NCI-H2081 treated with DMSO at 0.1 percent for 48 hours (cell line): ENCODE results near the gene COPB2.
"Not testable (repeated sequence)": the region's sequence is repeated elsewhere in the genome, so short reads cannot be mapped to it uniquely, and the experiment has no call there.

Source experiments
- DNase-seq: peaks from one replicate; lab custom pipeline; 2025; lab: John Stamatoyannopoulos, UW

The COPB2 gene

DNA sequence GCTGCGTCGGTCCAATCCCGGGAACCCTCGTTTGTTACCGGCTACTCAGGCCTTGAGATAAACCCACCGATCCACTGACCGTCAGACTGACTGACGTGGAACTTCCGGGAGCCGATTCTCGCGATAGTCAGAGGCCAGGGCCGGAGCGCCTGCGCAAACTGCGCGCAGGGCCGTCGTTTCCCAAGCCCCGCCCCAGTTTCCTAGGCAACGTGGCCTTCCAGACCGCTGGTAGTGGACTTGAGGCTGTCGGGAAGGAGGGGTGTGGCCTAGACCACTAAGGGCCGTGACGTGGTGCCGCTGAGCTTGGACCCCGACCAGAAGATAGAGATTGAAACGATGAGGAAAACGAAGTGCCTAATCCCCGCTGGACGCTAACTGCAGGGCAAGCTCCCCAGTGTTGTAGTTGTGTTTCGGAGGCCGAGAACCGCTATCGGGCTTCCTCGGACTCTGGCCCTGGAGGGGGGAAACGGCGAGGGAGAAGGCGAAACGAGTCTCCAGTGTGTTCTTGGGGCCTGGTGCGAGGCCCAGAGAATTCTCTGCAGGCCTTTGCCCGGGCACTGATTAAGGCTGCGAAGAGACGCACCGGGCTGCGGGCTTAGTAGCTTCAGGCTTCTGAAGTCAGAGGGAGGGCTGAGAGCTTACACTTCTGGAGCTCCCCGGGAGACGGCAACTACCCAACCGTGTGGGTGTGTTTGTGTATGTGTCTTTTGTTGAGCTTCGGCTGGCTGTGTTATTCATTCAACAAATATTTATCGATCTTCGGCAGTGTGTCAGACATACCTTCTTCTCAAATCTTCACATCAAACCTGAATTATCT is at the start of gene COPB2:
TSS of gene COPB2 (minus strand) at position 96 of the 817 bp plus-strand sequence. CDS start 97 bp downstream, outside the sequence.
- DNase-seq = peak; percentile 99

DNA sequence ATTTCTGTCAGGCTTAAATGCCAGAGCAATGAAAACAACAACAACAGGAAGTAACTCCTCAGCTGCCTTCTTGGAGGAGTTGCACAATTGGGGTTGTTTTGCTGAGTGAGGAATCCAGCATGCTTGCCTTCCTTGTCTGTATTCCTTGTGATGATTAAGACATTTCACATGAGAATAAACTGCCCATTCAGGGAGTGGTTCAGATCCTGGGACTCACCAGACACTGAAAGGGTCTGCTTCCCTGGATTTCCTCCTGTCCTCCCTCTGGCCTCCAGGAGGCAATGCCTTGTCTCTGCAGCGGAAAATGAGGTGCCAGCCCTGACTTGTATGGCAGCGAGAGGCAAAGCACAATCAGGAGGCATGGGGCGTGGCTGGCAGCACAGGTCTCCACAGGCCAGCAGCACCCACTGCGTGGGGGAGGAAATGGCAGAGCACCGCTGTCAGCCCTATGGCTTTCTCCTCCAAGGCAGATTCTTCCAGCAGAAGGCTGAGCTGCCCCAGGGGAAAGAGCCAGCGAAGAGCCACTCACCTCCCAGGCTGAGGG is 45.4 kb upstream of the COPB2 start:
- DNase-seq = no peak

DNA sequence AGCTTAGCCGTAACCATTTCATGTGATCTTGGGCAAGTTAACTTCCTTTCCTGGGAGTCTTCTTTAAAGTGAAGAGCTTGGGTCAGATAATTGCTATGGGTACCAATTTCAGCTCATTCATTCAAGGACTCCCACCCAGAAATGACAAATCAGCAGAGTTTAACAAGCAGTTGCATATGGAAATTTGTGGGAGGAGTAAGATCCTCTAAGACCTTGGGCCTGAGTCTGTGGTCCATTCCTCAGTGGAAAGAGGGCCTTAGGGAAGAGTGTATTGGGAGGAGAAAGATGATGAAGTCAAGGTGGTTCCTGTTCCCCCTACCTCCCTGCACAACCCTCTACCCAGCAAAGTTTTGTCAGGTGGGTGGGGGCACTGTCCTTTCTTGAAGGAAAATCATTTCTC is 44.8 kb upstream of the COPB2 start:
- no peak for DNase-seq

DNA sequence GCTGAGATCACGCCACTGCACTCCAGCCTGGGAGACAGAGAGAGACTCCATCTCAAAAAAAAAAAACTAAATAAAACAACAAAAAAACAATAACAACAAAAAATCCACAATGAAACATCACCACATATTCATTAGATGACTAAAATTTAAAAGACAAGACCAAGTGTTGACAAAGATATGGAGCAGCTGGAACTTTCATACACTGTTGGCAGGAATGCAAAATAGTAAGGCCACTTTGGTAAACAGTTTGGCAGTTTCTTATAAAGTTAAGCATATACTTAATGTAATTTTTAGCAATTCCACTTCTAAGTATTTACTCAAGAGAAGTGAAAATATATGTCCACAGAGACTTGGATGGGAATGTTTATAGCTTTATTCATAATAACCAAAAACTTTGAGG is 43.6 kb upstream of the COPB2 start:
- no peak for DNase-seq

DNA sequence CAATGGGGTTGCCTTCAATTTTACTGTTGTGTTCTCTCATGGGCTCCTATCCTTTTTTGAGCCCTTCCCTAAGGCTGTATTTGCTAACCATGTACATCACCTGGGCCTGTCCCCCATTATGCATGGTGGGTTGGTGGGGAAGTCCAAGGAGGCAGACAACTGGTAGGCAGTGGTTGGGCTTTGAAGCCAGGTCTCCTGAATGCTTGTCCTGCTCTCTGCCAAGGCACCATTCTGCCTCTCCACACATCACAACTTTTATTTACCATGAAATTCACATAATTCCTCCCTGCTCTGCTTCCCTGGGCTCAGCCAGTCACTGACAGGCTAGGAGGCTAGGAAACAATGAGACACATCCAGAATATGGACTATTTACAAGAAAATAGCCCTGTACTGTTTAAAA is 41.0 kb upstream of the COPB2 start:
- no peak for DNase-seq

DNA sequence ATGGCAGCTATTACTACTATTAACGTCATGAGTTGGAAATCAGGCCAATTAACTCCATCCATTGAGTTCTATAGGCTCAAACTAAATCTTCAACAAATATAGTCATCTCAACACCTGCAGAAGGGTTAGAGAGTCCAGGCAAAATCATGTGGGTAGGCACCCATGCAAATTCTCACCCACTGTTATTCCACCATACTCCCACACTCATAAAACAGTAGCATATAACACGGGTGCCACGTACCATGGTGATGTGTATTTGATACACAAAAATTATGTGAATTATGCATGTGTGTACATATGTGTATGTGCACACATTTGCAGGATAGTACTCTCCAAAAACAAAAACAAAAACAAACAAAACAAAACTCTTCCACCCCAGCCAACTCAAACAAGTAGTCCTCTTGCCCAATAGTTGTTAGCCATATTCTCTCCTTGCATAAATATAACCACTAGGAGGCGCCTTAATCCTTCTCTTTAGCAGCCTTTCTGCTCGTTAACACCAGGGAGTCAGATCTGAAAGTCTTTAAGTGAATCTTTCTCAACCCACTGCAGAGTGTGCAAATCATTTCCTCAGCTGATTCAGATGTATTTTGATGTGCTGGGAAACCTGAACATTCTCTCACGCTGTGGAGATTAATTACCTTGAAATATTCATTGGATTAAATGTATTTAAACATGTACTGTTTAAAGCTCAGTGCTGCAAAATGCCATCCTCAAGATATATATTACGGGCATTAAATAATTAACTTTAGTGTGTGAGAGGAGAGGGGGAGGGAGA is 38.0 kb upstream of the COPB2 start:
- DNase-seq = peak; percentile 86

DNA sequence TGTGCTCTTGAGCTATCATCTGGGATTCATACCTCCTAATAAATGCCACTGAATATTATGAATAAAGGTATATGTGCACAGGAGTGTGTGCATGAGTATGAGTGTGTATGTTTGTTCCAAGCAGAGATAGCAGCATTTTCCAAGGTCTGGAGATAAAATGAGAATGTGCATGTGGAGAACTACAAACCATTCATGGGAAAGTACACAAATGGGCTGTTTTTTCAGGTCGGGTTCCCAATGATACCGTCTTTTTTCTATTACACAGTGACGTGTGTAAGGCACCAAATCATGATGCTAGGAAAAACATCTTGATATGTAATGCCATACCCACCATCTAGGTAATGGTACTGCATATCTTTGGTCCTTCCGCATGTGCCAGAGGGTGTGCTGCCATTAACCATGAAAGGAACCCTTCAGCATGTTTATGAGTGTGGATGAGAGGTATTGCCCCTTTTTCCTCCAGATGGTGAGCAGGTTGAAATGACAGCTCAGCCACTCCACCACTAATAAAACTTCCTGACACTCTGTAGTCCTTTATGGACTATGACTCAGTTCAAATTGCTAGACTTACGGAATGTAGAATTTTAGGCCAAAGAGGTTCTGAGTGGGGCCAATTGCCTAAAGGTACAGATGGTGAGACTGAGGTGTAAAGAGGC is 36.4 kb upstream of the COPB2 start:
- DNase-seq = no peak

DNA sequence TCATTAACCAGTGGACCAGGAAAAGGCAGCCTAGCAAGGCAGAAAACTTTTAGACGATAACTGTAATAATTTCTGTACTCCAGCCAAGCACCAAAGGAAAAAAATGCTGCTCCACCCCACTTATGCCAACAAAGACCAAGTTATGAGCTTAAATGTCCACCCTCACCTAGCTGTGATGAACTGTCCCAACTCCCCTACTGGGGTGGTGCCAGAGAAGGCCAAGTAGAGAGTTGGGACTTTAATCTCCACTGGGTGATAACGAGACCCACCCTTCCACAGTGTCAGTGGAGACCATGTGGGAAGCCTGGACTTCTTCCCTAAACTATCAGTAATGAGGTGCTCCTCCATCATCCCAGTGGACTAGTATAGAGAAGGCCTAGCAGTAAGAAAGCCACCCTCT is 33.8 kb upstream of the COPB2 start:
- no peak for DNase-seq

DNA sequence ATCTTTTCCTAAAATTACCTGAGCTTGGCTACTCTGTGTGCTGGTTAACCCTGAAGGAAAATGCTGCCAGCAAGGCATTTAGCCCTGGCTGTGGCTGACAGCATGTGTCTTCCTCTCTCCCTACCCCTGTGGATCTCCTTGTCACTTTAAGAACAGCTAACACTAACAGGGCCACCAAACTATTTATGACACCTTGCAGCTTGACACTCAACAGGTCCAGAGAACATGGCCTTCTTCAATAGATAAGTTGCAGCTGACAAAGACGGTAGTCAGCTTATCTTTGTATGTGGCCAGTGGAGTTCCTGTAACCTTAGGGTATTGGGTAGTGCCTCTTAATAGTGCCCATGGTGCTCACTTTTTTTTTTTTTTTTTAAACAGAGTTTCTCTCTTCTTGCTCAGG is 32.0 kb upstream of the COPB2 start:
- DNase-seq = no peak

DNA sequence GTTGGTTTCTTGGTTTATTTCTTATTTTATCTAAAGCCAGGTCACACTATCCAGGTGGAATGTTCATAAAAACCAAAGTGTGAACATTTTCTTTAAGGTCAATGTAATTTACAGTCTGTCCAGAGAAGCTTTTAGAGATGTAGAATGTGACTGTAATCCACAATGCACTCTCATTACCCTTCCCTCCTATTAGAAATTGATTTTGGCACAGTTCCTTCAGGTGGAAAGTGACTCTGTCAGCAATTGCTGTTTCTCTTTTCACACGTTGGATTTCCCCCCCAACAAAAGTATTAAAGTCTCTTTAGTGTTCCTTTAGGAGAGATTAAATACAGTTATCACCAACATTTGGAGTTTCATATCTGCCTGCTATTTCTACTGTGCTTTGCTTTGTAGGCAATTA is 31.6 kb upstream of the COPB2 start:
- DNase-seq = no peak

DNA sequence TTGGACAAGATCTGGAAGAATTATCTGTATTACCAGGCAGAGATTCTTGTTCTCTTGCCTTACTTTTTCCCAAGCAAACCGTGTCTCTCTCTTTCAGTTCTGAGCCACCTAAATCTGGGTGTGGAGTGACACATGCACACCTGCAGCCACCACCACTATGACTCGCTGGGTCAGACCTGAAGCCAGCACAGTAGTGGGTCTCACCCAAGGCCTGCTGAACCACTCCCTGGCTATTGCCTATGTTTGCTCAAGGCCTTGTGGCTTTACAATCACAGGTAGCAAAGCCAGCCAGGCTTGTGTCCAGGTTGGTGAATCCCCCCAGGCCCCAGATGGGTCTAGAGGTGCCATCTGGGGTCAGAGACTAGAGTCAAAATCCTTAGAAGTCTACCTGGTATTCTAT is 28.7 kb upstream of the COPB2 start:
- no peak for DNase-seq

DNA sequence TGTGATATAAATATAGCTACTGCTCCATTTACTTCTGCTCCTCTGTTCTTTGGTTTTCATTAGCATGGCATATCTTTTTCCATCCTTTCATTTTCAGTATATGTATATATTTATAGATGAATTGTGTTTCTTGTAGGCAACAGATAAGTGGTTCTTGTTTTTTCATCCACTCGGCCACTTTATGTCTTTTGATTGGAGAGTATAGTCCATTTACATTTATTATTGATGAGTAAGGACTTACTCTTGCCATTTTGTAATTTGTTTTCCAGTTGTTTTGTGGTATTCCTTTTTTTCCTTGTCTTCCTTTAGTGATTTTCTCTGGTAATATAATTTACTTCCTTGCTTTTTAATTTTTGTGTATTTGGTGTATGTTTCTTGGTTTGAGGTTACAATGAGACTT is 26.8 kb upstream of the COPB2 start:
- DNase-seq = no peak

DNA sequence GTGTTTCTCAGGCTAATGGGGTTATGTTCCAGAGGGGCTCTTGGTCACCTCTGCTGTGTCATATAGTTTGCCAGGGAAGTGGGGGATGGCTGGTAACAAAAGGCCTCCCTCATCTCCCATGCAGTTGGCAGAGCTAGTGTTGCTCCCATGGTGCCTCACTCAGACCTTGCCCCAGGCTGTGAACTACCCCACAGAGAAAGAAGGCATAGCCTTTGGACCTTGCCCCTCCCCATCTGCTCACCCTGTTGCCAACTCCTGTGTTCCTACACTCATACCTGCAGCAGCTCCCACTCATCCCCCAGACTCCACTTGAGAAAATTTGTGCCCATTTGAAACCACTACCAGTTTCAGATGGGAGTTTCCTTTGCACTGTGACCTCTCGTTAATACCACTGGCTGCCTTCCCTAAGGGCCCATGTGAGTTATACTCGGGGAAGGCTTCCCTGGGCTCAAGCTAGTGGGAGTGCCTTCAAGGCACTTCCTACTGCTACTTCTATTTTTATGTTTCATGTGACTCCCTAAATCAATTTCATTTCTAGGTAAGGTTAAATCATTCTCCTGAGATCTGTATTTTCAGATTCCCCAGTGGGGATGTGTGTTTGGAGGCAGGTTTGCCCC is 25.3 kb upstream of the COPB2 start:
- no peak for DNase-seq

DNA sequence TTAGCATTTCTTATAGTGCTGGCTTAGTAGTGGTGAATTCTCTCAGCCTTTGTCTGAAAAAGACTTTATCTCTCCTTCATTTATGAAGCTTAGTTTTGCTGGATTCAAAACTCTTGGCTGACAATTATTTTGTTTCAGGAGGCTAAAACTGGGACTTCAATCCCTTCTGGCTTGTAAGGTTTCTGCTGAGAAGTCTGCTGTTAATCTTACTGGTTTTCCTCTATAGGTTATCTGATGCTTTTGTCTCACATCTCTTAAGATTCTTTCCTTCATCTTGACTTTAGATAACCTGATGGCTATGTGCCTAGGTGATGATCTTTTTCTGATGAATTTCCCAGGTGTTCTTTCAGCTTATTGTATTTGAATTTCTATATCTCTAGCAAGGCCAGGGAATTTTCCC is 23.4 kb upstream of the COPB2 start:
- DNase-seq = not testable (repeated sequence)

DNA sequence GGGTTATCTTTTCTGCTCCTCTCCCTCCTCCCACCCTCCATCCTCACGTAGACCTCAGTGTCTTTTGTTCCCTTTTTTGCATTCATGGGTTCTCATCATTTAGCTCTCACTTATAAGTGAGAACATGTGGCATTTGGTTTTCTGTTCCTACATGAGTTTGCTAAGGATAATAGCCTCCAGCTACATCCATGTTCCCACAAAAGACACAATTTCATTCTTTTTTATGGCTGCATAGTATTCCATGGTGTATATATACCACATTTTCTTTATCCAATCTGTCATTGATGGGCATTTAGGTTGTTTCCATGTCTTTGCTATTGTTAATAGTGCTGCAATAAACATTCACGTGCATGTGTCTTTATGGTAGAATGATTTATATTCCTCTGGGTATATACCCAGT is 11.7 kb upstream of the COPB2 start:
- not testable (repeated sequence) for DNase-seq

DNA sequence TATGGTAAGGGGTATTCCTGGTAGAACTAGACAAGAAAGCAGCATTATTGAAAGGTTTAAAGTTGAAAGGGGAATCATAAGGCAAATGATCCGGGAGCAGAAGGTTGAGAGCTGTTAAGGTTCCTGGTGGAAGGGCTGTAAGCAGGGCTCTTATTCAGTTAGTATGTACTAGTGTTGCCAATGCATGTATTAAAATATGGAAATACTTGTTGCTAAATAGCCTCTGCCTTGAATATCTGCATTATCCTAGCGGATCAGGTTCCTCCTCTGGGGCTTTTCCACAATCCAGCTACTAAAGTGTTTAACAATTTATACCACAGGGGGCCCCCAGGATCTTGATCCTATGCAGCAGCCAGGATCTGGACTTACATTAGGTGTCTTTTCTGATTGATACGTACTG is 7.3 kb upstream of the COPB2 start:
- no peak for DNase-seq

DNA sequence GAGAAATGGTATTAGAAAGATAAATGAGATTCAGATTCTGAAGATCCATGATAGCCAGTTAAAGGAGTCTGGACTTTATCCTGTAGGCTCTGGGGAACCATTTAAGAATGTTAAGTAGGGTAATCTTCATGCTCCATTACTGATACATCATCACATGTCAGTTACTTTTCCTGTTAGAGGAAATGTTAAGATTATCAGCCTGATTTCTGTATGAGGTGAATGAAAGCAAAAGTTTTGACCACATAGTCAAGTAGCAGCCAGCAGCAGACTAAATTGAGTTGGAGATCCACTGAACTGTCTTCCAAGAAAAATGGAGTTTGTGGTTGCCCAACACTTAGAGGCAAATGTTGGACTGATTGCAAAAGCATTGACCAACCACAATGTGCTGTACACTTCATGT is 4.7 kb upstream of the COPB2 start:
- no peak for DNase-seq

DNA sequence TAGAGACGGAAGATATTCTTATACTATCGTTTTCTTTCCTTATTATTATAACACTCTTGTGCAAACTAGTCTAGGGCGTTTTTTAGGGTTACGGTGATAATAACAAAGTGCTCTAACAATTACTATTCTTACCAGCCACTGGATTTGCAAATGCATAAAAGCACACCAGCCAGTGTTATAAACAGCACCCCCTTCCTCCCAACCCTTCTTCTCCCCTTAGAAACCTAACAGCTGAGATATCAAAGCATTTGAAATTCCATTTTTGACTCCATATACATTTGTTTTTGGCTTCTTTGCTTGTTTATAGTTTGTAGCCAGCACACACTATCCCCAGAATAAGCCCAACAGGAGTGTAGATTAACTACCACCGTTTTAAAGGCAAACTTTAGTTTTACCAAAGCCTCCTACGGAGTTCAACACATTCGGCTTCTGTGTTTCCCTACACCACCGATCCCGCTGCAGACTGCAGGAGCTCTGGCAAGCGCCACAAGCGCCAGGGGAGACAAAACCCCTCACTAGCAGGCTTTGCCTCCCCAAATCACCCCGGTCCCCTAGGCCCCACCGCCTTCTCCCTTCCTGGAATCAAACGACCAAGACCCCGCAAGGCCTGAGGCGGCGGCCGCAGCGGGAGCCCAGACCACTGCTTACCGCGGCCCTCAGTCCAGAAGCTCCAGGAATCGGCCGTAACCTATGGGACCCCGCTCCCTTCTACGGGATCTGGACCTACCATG is 461 bp downstream of the COPB2 start:
- DNase-seq = no peak

DNA sequence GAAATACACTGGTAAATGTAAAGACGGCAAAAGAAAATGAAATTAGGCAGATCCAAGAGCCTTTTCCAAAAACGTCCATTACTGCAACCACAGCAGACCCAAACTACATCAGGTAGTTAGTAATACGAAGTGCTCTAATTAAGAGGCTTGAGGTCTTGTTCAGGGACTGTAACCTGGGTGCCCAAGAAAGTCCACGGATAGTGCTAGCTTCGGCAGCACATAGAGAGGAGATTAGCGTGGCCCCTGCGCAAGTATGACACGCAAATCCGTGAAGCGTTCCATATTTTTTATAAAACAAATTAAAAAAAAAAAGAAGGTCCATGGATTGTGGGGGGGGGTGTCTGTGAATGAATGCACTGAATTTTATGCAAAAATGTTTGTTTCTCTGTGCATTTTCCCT is 1.4 kb downstream of the COPB2 start:
- DNase-seq = no peak

DNA sequence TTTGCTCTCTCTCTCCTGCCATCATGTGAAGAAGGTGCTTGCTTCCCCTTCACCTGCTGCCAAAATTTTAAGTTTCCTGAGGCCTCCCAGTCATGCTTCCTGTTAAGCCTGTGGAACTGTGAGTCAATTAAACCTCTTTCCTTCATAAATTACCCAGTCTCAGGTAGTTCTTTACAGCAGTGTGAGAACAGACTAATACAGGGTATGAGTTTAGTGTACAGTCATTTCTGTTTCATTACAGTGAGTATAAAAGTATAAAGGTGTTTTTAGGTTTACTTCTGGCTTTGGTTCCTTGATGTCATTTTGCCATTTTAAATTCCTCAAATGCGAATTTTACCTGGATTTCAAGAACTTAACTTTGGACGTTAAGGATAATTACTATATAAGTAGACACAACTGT is 7.2 kb downstream of the COPB2 start:
- DNase-seq = not testable (repeated sequence)

DNA sequence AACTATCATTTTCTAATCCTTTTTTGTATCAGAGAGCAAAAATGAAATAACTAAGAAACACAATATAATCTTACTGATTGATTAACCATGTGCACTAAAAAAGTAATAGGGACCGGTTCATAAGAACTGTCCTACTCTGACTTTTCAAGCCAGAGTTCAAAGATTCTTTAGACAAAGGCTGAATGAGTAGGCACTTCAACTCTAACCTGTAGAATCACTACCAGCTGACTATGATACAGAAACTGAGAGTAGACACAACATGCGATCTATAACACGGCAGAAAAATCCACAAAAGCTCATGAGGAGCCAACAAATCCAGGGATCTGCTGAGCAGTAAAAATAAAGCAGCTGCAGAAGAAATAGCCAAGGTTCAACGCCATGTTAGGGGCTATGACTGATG is 8.9 kb downstream of the COPB2 start:
- no peak for DNase-seq
